ENCODE results near the gene DIAPH2. TPM values are rescaled to one million over a fixed set of nuclear protein-coding genes. Genes with fewer than 3 reads are reported as not detected.

The DIAPH2 gene
- total RNA-seq, 5 donors from 2014 or later (not counting 1 experiment from before 2014, with no cell fraction given): 8.4 to 15.3 (median 10.8) TPM

GRCh38 chrX:96685210-96686099 is 813 bp downstream of the DIAPH2 start:
- H3K27me3 ChIP-seq (replicated peaks in 1 of 2; ENCODE audit: control insufficient read depth in 2 of 2, extremely low read depth in 1 of 2, insufficient read depth in 2 of 2, low read length in 1 of 2): no peaks in the 10 kb centered on the region
- H3K27me3 Mint-ChIP-seq: peaks cover 0 to 6% of the 10 kb centered on the region in 2 donors
- H3K4me1 Mint-ChIP-seq: peaks cover 38 to 42% (median 39%) of the 10 kb centered on the region in 3 donors
- no peaks in the 10 kb centered on the region for H3K9me3 Mint-ChIP-seq
- H3K36me3 ChIP-seq (ENCODE audit: control insufficient read depth in 2 of 2, extremely low read depth in 1 of 2, insufficient read depth in 1 of 2, low read length in 1 of 2): no peaks in the 10 kb centered on the region
- POLR2A ChIA-PET: interaction anchor here in 1 of 2 donors (0.7 kb wide), 1 partner anchor 334 kb away, joined by 4 read pairs; no protein-coding TSS in a partner anchor
- H3K27ac ChIP-seq (ENCODE audit: low read length): peak overlapping the region; percentile 60
- H3K9me3 ChIP-seq: no peaks in the 10 kb centered on the region
- peak overlapping the region; percentile 75 to 83 for H3K4me3 ChIP-seq (ENCODE audit: control insufficient read depth in 1 of 2, extremely low read depth in 1 of 2, low read length in 1 of 2)
- ATAC-seq (replicated peaks in 1 of 4) (peak; percentile 42 to 55 (median 46)), DNase-seq (peak in 32 of 35 experiments; percentile 1 to 50 (median 20))
- H3K36me3 Mint-ChIP-seq: no peaks in the 10 kb centered on the region
- peaks cover 9 to 16% of the 10 kb centered on the region in 2 experiments for H3K4me1 ChIP-seq (ENCODE audit: control insufficient read depth in 1 of 2, extremely low read depth in 1 of 2, insufficient read depth in 2 of 2, low read length in 2 of 2)
- 0% methylated on average over 2 of the region's 38 CpGs for WGBS (ENCODE audit: insufficient coverage)
- H3K4me3 Mint-ChIP-seq: peak overlapping the region; percentile 92 to 98 (median 95)
- H3K27ac Mint-ChIP-seq: peak overlapping the region; percentile 85 to 88
- CTCF ChIA-PET: no interaction called here

DNA sequence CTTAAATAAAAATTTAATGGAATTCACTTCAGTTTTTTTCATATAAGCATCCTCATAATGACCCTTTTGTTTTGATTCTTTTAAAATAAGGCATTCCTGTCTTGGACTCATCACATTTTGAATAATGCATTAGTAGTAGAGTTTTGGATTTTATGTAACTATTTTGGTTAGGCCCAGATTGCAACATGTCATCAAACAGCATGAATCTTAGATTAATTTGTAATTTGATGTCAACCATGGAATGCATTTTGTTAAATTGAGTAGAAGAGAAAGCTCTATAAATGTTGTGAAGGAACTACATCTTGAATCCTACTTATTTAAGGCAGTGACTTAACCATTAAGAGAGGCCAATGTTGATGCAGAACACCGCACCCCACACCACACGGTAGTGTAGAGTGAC is 3.1 kb downstream of the DIAPH2 start:
- WGBS (ENCODE audit: insufficient coverage): no CpG with 5 or more reads among the region's 2 CpGs
- ATAC-seq (replicated peaks in 1 of 4) (no peak), DNase-seq (no peak)
- Histone ChIP-seq H3K9me3 (no peaks in the 10 kb centered on the region), H3K4me3 (ENCODE audit: control insufficient read depth in 1 of 2, extremely low read depth in 1 of 2, low read length in 1 of 2) (no peak overlapping the region), H3K36me3 (ENCODE audit: control insufficient read depth in 2 of 2, extremely low read depth in 1 of 2, insufficient read depth in 1 of 2, low read length in 1 of 2) (no peaks in the 10 kb centered on the region), H3K27ac (ENCODE audit: low read length) (no peak overlapping the region), H3K27me3 (replicated peaks in 1 of 2; ENCODE audit: control insufficient read depth in 2 of 2, extremely low read depth in 1 of 2, insufficient read depth in 2 of 2, low read length in 1 of 2) (no peaks in the 10 kb centered on the region), H3K4me1 (ENCODE audit: control insufficient read depth in 1 of 2, extremely low read depth in 1 of 2, insufficient read depth in 2 of 2, low read length in 2 of 2) (peaks cover 4 to 14% of the 10 kb centered on the region in 2 experiments)
- Mint-ChIP-seq H3K9me3 (no peaks in the 10 kb centered on the region), H3K27ac (no peak overlapping the region), H3K27me3 (peaks cover 0 to 4% of the 10 kb centered on the region in 2 donors), H3K4me1 (peaks cover 29 to 37% (median 34%) of the 10 kb centered on the region in 3 donors), H3K36me3 (no peaks in the 10 kb centered on the region), H3K4me3 (no peak overlapping the region)
- CTCF ChIA-PET: no interaction called here
- POLR2A ChIA-PET: no interaction called here

GRCh38 chrX:96688789-96689188 is 4.1 kb downstream of the DIAPH2 start:
- DNase-seq: no peak
- Histone ChIP-seq H3K4me3 (ENCODE audit: control insufficient read depth in 1 of 2, extremely low read depth in 1 of 2, low read length in 1 of 2) (no peak overlapping the region), H3K4me1 (ENCODE audit: control insufficient read depth in 1 of 2, extremely low read depth in 1 of 2, insufficient read depth in 2 of 2, low read length in 2 of 2) (peaks cover 2 to 9% of the 10 kb centered on the region in 2 experiments), H3K36me3 (ENCODE audit: control insufficient read depth in 2 of 2, extremely low read depth in 1 of 2, insufficient read depth in 1 of 2, low read length in 1 of 2) (no peaks in the 10 kb centered on the region), H3K27me3 (replicated peaks in 1 of 2; ENCODE audit: control insufficient read depth in 2 of 2, extremely low read depth in 1 of 2, insufficient read depth in 2 of 2, low read length in 1 of 2) (no peaks in the 10 kb centered on the region), H3K9me3 (no peaks in the 10 kb centered on the region), H3K27ac (ENCODE audit: low read length) (no peak overlapping the region)
- Mint-ChIP-seq H3K27ac (no peak overlapping the region), H3K4me1 (peaks cover 25 to 35% (median 27%) of the 10 kb centered on the region in 3 donors), H3K4me3 (no peak overlapping the region), H3K27me3 (peaks cover 0 to 8% of the 10 kb centered on the region in 2 donors), H3K9me3 (no peaks in the 10 kb centered on the region), H3K36me3 (no peaks in the 10 kb centered on the region)
- ChIA-PET CTCF (no interaction called here), POLR2A (no interaction called here)
- 100% methylated on average over 1 of the region's 4 CpGs for WGBS (ENCODE audit: insufficient coverage)
- no peak for ATAC-seq (replicated peaks in 1 of 4)

GRCh38 chrX:96689991-96690390 is 5.3 kb downstream of the DIAPH2 start:
- ATAC-seq (replicated peaks in 1 of 4): no peak
- H3K27me3 ChIP-seq (replicated peaks in 1 of 2; ENCODE audit: control insufficient read depth in 2 of 2, extremely low read depth in 1 of 2, insufficient read depth in 2 of 2, low read length in 1 of 2): no peaks in the 10 kb centered on the region
- Mint-ChIP-seq H3K9me3 (no peaks in the 10 kb centered on the region), H3K27me3 (peaks cover 0 to 8% of the 10 kb centered on the region in 2 donors), H3K4me3 (no peak overlapping the region), H3K4me1 (peaks cover 17 to 29% (median 19%) of the 10 kb centered on the region in 3 donors), H3K27ac (no peak overlapping the region), H3K36me3 (no peaks in the 10 kb centered on the region)
- peaks cover 2% of the 10 kb centered on the region in 2 experiments for H3K4me1 ChIP-seq (ENCODE audit: control insufficient read depth in 1 of 2, extremely low read depth in 1 of 2, insufficient read depth in 2 of 2, low read length in 2 of 2)
- no peak overlapping the region for H3K27ac ChIP-seq (ENCODE audit: low read length)
- H3K4me3 ChIP-seq (ENCODE audit: control insufficient read depth in 1 of 2, extremely low read depth in 1 of 2, low read length in 1 of 2): no peak overlapping the region
- no peak for DNase-seq
- WGBS (ENCODE audit: insufficient coverage): no CpG with 5 or more reads among the region's 2 CpGs
- no peaks in the 10 kb centered on the region for H3K36me3 ChIP-seq (ENCODE audit: control insufficient read depth in 2 of 2, extremely low read depth in 1 of 2, insufficient read depth in 1 of 2, low read length in 1 of 2)
- CTCF ChIA-PET: no interaction called here
- POLR2A ChIA-PET: no interaction called here
- H3K9me3 ChIP-seq: no peaks in the 10 kb centered on the region

GRCh38 chrX:96692454-96692853 is 7.8 kb downstream of the DIAPH2 start:
- no peak for ATAC-seq (replicated peaks in 1 of 4)
- Histone ChIP-seq H3K27me3 (replicated peaks in 1 of 2; ENCODE audit: control insufficient read depth in 2 of 2, extremely low read depth in 1 of 2, insufficient read depth in 2 of 2, low read length in 1 of 2) (no peaks in the 10 kb centered on the region), H3K4me1 (ENCODE audit: control insufficient read depth in 1 of 2, extremely low read depth in 1 of 2, insufficient read depth in 2 of 2, low read length in 2 of 2) (no peaks in the 10 kb centered on the region), H3K4me3 (ENCODE audit: control insufficient read depth in 1 of 2, extremely low read depth in 1 of 2, low read length in 1 of 2) (no peak overlapping the region), H3K27ac (ENCODE audit: low read length) (no peak overlapping the region), H3K9me3 (no peaks in the 10 kb centered on the region), H3K36me3 (ENCODE audit: control insufficient read depth in 2 of 2, extremely low read depth in 1 of 2, insufficient read depth in 1 of 2, low read length in 1 of 2) (no peaks in the 10 kb centered on the region)
- WGBS (ENCODE audit: insufficient coverage): no CpG with 5 or more reads among the region's 1 CpG
- no peak overlapping the region for H3K4me3 Mint-ChIP-seq
- DNase-seq: no peak
- H3K9me3 Mint-ChIP-seq: no peaks in the 10 kb centered on the region
- H3K36me3 Mint-ChIP-seq: peaks cover 3% of the 10 kb centered on the region
- ChIA-PET CTCF (no interaction called here), POLR2A (no interaction called here)
- peaks cover 4 to 15% (median 5%) of the 10 kb centered on the region in 3 donors for H3K4me1 Mint-ChIP-seq
- peaks cover 0 to 4% of the 10 kb centered on the region in 2 donors for H3K27me3 Mint-ChIP-seq
- H3K27ac Mint-ChIP-seq: no peak overlapping the region

DNA sequence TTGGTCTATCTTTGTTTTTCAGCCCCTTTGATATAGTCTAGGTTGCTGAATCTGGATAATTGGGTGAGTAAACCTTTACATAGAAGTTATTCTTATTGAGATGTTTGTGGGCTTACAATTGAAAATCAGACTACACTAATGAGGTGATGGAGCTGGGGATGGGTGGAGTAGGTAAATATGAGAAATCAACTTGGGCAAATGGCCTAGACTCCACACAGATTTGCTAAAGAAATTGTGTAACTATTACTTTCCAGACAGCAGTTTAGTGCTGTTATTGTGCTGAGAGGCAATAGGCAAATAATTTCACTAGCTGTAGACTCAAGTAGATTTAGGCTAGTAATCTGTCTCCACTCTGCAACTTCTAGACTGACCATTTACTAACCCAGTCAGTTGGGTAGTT is 8.2 kb downstream of the DIAPH2 start:
- DNase-seq (no peak), ATAC-seq (replicated peaks in 1 of 4) (no peak)
- Mint-ChIP-seq H3K36me3 (peaks cover 3% of the 10 kb centered on the region), H3K9me3 (no peaks in the 10 kb centered on the region), H3K4me1 (peaks cover 2 to 12% (median 4%) of the 10 kb centered on the region in 3 donors), H3K27me3 (peaks cover 0 to 4% of the 10 kb centered on the region in 2 donors), H3K27ac (no peak overlapping the region), H3K4me3 (no peak overlapping the region)
- Histone ChIP-seq H3K27me3 (replicated peaks in 1 of 2; ENCODE audit: control insufficient read depth in 2 of 2, extremely low read depth in 1 of 2, insufficient read depth in 2 of 2, low read length in 1 of 2) (no peaks in the 10 kb centered on the region), H3K36me3 (ENCODE audit: control insufficient read depth in 2 of 2, extremely low read depth in 1 of 2, insufficient read depth in 1 of 2, low read length in 1 of 2) (no peaks in the 10 kb centered on the region), H3K27ac (ENCODE audit: low read length) (no peak overlapping the region), H3K4me3 (ENCODE audit: control insufficient read depth in 1 of 2, extremely low read depth in 1 of 2, low read length in 1 of 2) (no peak overlapping the region), H3K4me1 (ENCODE audit: control insufficient read depth in 1 of 2, extremely low read depth in 1 of 2, insufficient read depth in 2 of 2, low read length in 2 of 2) (no peaks in the 10 kb centered on the region), H3K9me3 (no peaks in the 10 kb centered on the region)
- ChIA-PET CTCF (no interaction called here), POLR2A (no interaction called here)
